Activated naive CD4-positive, alpha-beta T cell treated with anti-CD3 and anti-CD28 coated beads, Interleukin-2, amount 50 U/mL, for 72 hours (primary cell): ENCODE data around the gene HES1. TPM values are rescaled to one million over a fixed set of nuclear protein-coding genes. Genes with fewer than 3 reads are reported as not detected.
A peak's percentile ranks its signal among the peaks of the same experiment; 100 is the strongest.

Experiments used
- ATAC-seq, 2 donors: fragments of 150-1000 bp; cut with Tn5 transposase; 2 replicates each; pipeline ENCODE4 v1.10.0; 2021; ENCODE audit warnings: mild to moderate bottlenecking in 2 of 2, moderate library complexity in 2 of 2
- DNase-seq, 2 donors: peaks; one replicate each; pipeline ENCODE4 v3.0.0; 2021 to 2022; ENCODE audit warnings: low spot score in 2 of 2
- H3K27ac Mint-ChIP-seq, 2 donors: one replicate each; pipeline ENCODE4 v1.8.0; 2022; ENCODE audit warnings: mild to moderate bottlenecking in 2 of 2, mixed read lengths in 2 of 2
- H3K36me3 Mint-ChIP-seq, 2 donors: one replicate each; pipeline ENCODE4 v1.8.0; 2022; ENCODE audit warnings: mixed read lengths in 2 of 2
- H3K9me3 Mint-ChIP-seq, 2 donors: one replicate each; pipeline ENCODE4 v1.8.0; 2022; ENCODE audit warnings: mixed read lengths in 2 of 2
- total RNA-seq, 2 donors: library from RNA; stranded (reverse); gene quantifications; one replicate each; pipeline ENCODE4 v1.2.3, GENCODE V29; 2022

The HES1 gene
- total RNA-seq, 2 donors from 2014 or later: 2.5 TPM; not detected in 1

GRCh38 chr3:194098081-194098842 is 37.7 kb upstream of the HES1 start:
- Mint-ChIP-seq H3K9me3 (peaks cover 0 to 4% of the 10 kb centered on the region in 2 donors), H3K27ac (no peak overlapping the region), H3K36me3 (peaks cover 0 to 5% of the 10 kb centered on the region in 2 donors)
- ATAC-seq (no peak), DNase-seq (no peak)

GRCh38 chr3:194098843-194099183 is 37.1 kb upstream of the HES1 start:
- Mint-ChIP-seq H3K36me3 (peaks cover 0 to 5% of the 10 kb centered on the region in 2 donors), H3K27ac (no peak overlapping the region), H3K9me3 (peaks cover 0 to 4% of the 10 kb centered on the region in 2 donors)
- ATAC-seq: no peak
- no peak for DNase-seq

GRCh38 chr3:194099215-194099614 is 36.7 kb upstream of the HES1 start:
- H3K9me3 Mint-ChIP-seq: peaks cover 0 to 4% of the 10 kb centered on the region in 2 donors
- H3K36me3 Mint-ChIP-seq: peaks cover 0 to 5% of the 10 kb centered on the region in 2 donors
- H3K27ac Mint-ChIP-seq: no peak overlapping the region
- DNase-seq (no peak), ATAC-seq (no peak)

GRCh38 chr3:194100856-194101390 is 35.0 kb upstream of the HES1 start:
- peaks cover 0 to 2% of the 10 kb centered on the region in 2 donors for H3K36me3 Mint-ChIP-seq
- H3K27ac Mint-ChIP-seq: no peak overlapping the region
- ATAC-seq: no peak
- DNase-seq: no peak
- peaks cover 0 to 2% of the 10 kb centered on the region in 2 donors for H3K9me3 Mint-ChIP-seq

GRCh38 chr3:194101592-194102432 is 34.1 kb upstream of the HES1 start:
- DNase-seq (no peak), ATAC-seq (no peak)
- Mint-ChIP-seq H3K27ac (no peak overlapping the region), H3K36me3 (no peaks in the 10 kb centered on the region), H3K9me3 (no peaks in the 10 kb centered on the region)

GRCh38 chr3:194102436-194102835 is 33.5 kb upstream of the HES1 start:
- no peaks in the 10 kb centered on the region for H3K36me3 Mint-ChIP-seq
- no peak overlapping the region for H3K27ac Mint-ChIP-seq
- no peak for ATAC-seq
- H3K9me3 Mint-ChIP-seq: no peaks in the 10 kb centered on the region
- no peak for DNase-seq

GRCh38 chr3:194103505-194103904 is 32.4 kb upstream of the HES1 start:
- ATAC-seq (peak; percentile 71 to 90), DNase-seq (no peak)
- H3K9me3 Mint-ChIP-seq: no peaks in the 10 kb centered on the region
- no peaks in the 10 kb centered on the region for H3K36me3 Mint-ChIP-seq
- no peak overlapping the region for H3K27ac Mint-ChIP-seq

- no peaks in the 10 kb centered on the region for H3K36me3 Mint-ChIP-seq
- no peaks in the 10 kb centered on the region for H3K9me3 Mint-ChIP-seq
- H3K27ac Mint-ChIP-seq: no peak overlapping the region
- ATAC-seq (no peak), DNase-seq (no peak)
Measured at GRCh38 chr3:194103983-194104751, 31.8 kb upstream of the HES1 start.

- Mint-ChIP-seq H3K9me3 (no peaks in the 10 kb centered on the region), H3K36me3 (no peaks in the 10 kb centered on the region), H3K27ac (no peak overlapping the region)
- ATAC-seq: no peak
- DNase-seq: no peak
Measured at GRCh38 chr3:194105292-194105691, 30.7 kb upstream of the HES1 start.

GRCh38 chr3:194107107-194107506 is 28.8 kb upstream of the HES1 start:
- H3K9me3 Mint-ChIP-seq: no peaks in the 10 kb centered on the region
- ATAC-seq (peak; percentile 53 to 89), DNase-seq (no peak)
- no peaks in the 10 kb centered on the region for H3K36me3 Mint-ChIP-seq
- H3K27ac Mint-ChIP-seq: no peak overlapping the region

GRCh38 chr3:194109192-194109863 is 26.6 kb upstream of the HES1 start:
- Mint-ChIP-seq H3K36me3 (no peaks in the 10 kb centered on the region), H3K27ac (no peak overlapping the region), H3K9me3 (no peaks in the 10 kb centered on the region)
- ATAC-seq (no peak), DNase-seq (no peak)

- H3K9me3 Mint-ChIP-seq: no peaks in the 10 kb centered on the region
- DNase-seq: no peak
- no peaks in the 10 kb centered on the region for H3K36me3 Mint-ChIP-seq
- ATAC-seq: no peak
- H3K27ac Mint-ChIP-seq: no peak overlapping the region
Measured at GRCh38 chr3:194110483-194110882, 25.5 kb upstream of the HES1 start.

- Mint-ChIP-seq H3K36me3 (no peaks in the 10 kb centered on the region), H3K27ac (no peak overlapping the region), H3K9me3 (no peaks in the 10 kb centered on the region)
- ATAC-seq (no peak), DNase-seq (no peak)
Measured at GRCh38 chr3:194111336-194111735, 24.6 kb upstream of the HES1 start.

- ATAC-seq (no peak), DNase-seq (no peak)
- H3K36me3 Mint-ChIP-seq: no peaks in the 10 kb centered on the region
- H3K9me3 Mint-ChIP-seq: no peaks in the 10 kb centered on the region
- no peak overlapping the region for H3K27ac Mint-ChIP-seq
Measured at GRCh38 chr3:194112120-194113106, 23.5 kb upstream of the HES1 start.

GRCh38 chr3:194114123-194114522 is 21.8 kb upstream of the HES1 start:
- no peaks in the 10 kb centered on the region for H3K36me3 Mint-ChIP-seq
- DNase-seq (no peak), ATAC-seq (no peak)
- no peaks in the 10 kb centered on the region for H3K9me3 Mint-ChIP-seq
- H3K27ac Mint-ChIP-seq: no peak overlapping the region
